ENCODE data around the gene GSK3A. TPM values are rescaled to one million over a fixed set of nuclear protein-coding genes. Genes with fewer than 3 reads are reported as not detected.

The GSK3A gene
- total RNA-seq, 1 experiment from 2014 or later = 50.8 TPM

- TF ChIP-seq MLX (CRISPR knock-in tag; IDR thresholded peaks at IDR 0.05) (no peak), USF1 (CRISPR knock-in tag; IDR thresholded peaks at IDR 0.05) (no peak)
Measured at GRCh38 chr19:42208612-42209011, 33.8 kb downstream of the GSK3A start (continued).

- CTCF ChIA-PET = interaction anchor here (0.6 kb wide), 1 partner anchor 35 kb away, joined by 6 read pairs; no protein-coding TSS in a partner anchor
- DNase-seq (ENCODE audit: low spot score) (no peak), ATAC-seq (no peak)
- Mint-ChIP-seq H3K27me3 (ENCODE audit: low read depth) (no peaks in the 10 kb centered on the region), H3K36me3 (peaks cover 59% of the 10 kb centered on the region), H3K27ac (no peak overlapping the region), H3K4me3 (no peak overlapping the region), H3K9me3 (no peaks in the 10 kb centered on the region), H3K4me1 (peaks cover 16% of the 10 kb centered on the region)
- POLR2A ChIA-PET = no interaction called here
- TF ChIP-seq HMGXB4 (CRISPR knock-in tag; IDR thresholded peaks at IDR 0.05) (no peak), IRF1 (CRISPR knock-in tag; IDR thresholded peaks at IDR 0.05) (no peak), ZNF121 (CRISPR knock-in tag; IDR thresholded peaks at IDR 0.05) (no peak), OVOL2 (CRISPR knock-in tag; IDR thresholded peaks at IDR 0.05; ENCODE audit: borderline replicate concordance) (no peak), SP1 (CRISPR knock-in tag; conservative IDR thresholded peaks at IDR 0.05) (no peak), ZNF425 (CRISPR knock-in tag; conservative IDR thresholded peaks at IDR 0.05) (no peak), RELA (CRISPR knock-in tag; IDR thresholded peaks at IDR 0.05; ENCODE audit: borderline replicate concordance) (no peak), ZNF317 (CRISPR knock-in tag; IDR thresholded peaks at IDR 0.05; ENCODE audit: borderline replicate concordance, low read depth) (no peak), EMX1 (CRISPR knock-in tag; IDR thresholded peaks at IDR 0.05) (no peak), ZSCAN18 (CRISPR knock-in tag; IDR thresholded peaks at IDR 0.05) (no peak), NR3C1 (CRISPR knock-in tag; conservative IDR thresholded peaks at IDR 0.05; ENCODE audit: low read depth) (no peak), MLX (CRISPR knock-in tag; IDR thresholded peaks at IDR 0.05) (no peak), ERG (CRISPR knock-in tag; IDR thresholded peaks at IDR 0.05) (no peak), JAZF1 (CRISPR knock-in tag; IDR thresholded peaks at IDR 0.05) (no peak), ZNF423 (CRISPR knock-in tag; IDR thresholded peaks at IDR 0.05) (no peak), NFYB (CRISPR knock-in tag; conservative IDR thresholded peaks at IDR 0.05; ENCODE audit: low read depth) (no peak), MAX (CRISPR knock-in tag; IDR thresholded peaks at IDR 0.05) (no peak), ZBTB43 (CRISPR knock-in tag; IDR thresholded peaks at IDR 0.05) (no peak), ELF4 (CRISPR knock-in tag; IDR thresholded peaks at IDR 0.05; ENCODE audit: low read depth) (no peak), CREM (CRISPR knock-in tag; IDR thresholded peaks at IDR 0.05) (no peak)
Measured at GRCh38 chr19:42207767-42208271, 34.6 kb downstream of the GSK3A start.

All from WTC11 (cell line).